ENCODE data around the gene CFAP44. TPM values are rescaled to one million over a fixed set of nuclear protein-coding genes. Genes with fewer than 3 reads are reported as not detected.

CFAP44 gene
- total RNA-seq, 2 donors from 2014 or later, result 0.71 to 10.2 TPM

- peak in 1 of 2 donors; percentile 81 for ATAC-seq
- H3K9me3 Mint-ChIP-seq, result peaks cover 0 to 4% of the 10 kb centered on the region in 2 donors
- DNase-seq (ENCODE audit: low spot score in 2 of 2), result no peak
- no peaks in the 10 kb centered on the region for H3K36me3 Mint-ChIP-seq
- H3K27ac Mint-ChIP-seq, result no peak overlapping the region
Observed at GRCh38 chr3:113405180-113405579, 36.1 kb downstream of the CFAP44 start.

GRCh38 chr3:113404637-113405036 lies 36.7 kb downstream of the CFAP44 start:
- ATAC-seq, result no peak
- Mint-ChIP-seq H3K9me3 (peaks cover 0 to 4% of the 10 kb centered on the region in 2 donors), H3K27ac (no peak overlapping the region), H3K36me3 (no peaks in the 10 kb centered on the region)
- DNase-seq (ENCODE audit: low spot score in 2 of 2), result no peak

Other genes with a start within 250 kb of the CFAP44 start
- gene BOC, start 229.9 kb downstream of the CFAP44 start, total RNA-seq, result under 1 TPM in 1 of 2 donors, not detected in 1; 0.62 TPM
- gene SPICE1, start 73.7 kb upstream of the CFAP44 start, total RNA-seq, result 10 to 100 TPM; 23.3 to 40.6 TPM
- gene SIDT1, start 91.1 kb upstream of the CFAP44 start, total RNA-seq, result 10 to 100 TPM; 12.1 to 44.7 TPM